Measurements from ENCODE around the gene STBD1. TPM values are rescaled to one million over a fixed set of nuclear protein-coding genes. Genes with fewer than 3 reads are reported as not detected.

STBD1 gene
- total RNA-seq, 4 donors from 2014 or later, result 14.8 to 30.2 (median 17.7) TPM

GRCh38 chr4:76316131-76316530 lies 9.6 kb downstream of the STBD1 start:
- intact Hi-C loops (cut with DNase I), result no loop called here
- 94% methylated on average over 1 of the region's 1 CpG for WGBS
- H3K27ac ChIP-seq (replicated peaks in 1 of 4), result no peak overlapping the region

DNA sequence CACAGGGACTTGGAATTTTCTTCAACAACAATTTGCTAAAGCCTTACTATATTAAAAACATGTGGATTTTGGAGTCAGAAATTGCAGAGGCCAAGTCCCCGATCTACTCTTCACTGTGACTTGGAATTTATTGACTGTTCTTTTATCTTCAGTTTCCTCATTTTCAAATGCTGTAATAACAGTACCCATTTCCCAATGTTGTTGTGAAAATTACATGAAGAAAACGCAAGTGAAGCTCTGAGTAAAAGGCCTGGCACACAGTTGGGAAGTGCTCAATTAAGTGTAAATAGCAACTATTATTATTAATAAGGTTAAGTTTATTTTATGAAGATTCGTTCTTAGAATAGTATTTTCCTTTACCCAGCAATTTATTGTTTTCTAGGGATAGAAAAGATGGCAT lies 15.7 kb downstream of the STBD1 start:
- no peaks in the 10 kb centered on the region for H3K27me3 ChIP-seq
- H3K4me3 ChIP-seq, result no peak overlapping the region
- no peaks in the 10 kb centered on the region for H3K36me3 ChIP-seq
- H3K9me3 ChIP-seq, result peaks cover 0 to 19% (median 13%) of the 10 kb centered on the region in 4 donors
- DNase-seq (ENCODE audit: extremely low spot score), result no peak
- no peak for TF ChIP-seq EP300 (IDR thresholded peaks at IDR 0.05)
- WGBS, result 81% methylated on average over 3 of the region's 3 CpGs
- intact Hi-C loops (cut with DNase I), result no loop called here
- no peak overlapping the region for H3K27ac ChIP-seq (replicated peaks in 1 of 4)
- no peaks in the 10 kb centered on the region for H3K4me1 ChIP-seq

More at GRCh38 chr4:76316131-76316530, 9.6 kb downstream of the STBD1 start:
- H3K4me1 ChIP-seq, result peaks cover 0 to 8% (median 2%) of the 10 kb centered on the region in 4 donors
- H3K27me3 ChIP-seq, result no peaks in the 10 kb centered on the region
- TF ChIP-seq CTCF (IDR thresholded peaks at IDR 0.05), result no peak
- H3K9me3 ChIP-seq, result peaks cover 0 to 7% (median 3%) of the 10 kb centered on the region in 4 donors
- DNase-seq (ENCODE audit: extremely low spot score), result no peak
- no peaks in the 10 kb centered on the region for H3K36me3 ChIP-seq
- no peak overlapping the region for H3K4me3 ChIP-seq

DNA sequence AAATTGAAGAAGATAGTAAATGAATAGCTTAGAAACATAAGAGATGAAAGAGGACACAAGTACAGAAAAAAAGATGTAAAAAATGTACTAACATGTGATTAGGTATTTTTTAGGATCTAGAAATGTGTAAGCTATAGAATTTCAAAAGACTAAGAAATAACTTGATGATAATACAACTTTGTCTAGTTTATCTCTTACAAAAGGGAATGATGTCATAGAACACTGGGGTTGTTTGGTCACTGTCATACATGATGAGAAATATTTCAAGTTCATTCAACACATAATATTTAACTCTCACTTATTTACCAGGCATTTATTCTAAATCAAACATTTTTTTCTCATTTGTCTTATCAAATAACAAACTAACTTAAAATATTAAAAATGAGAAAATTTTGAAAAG lies 18.5 kb downstream of the STBD1 start:
- H3K27me3 ChIP-seq, result no peaks in the 10 kb centered on the region
- H3K27ac ChIP-seq (replicated peaks in 1 of 4), result no peak overlapping the region
- H3K4me1 ChIP-seq, result no peaks in the 10 kb centered on the region
- no peak for TF ChIP-seq CTCF (IDR thresholded peaks at IDR 0.05)
- no peak for TF ChIP-seq POLR2AphosphoS5 (IDR thresholded peaks at IDR 0.05)
- TF ChIP-seq EP300 (IDR thresholded peaks at IDR 0.05), result no peak
- no peak for TF ChIP-seq POLR2A (IDR thresholded peaks at IDR 0.05; ENCODE audit: low read depth)
- no peaks in the 10 kb centered on the region for H3K36me3 ChIP-seq
- no peak for DNase-seq (ENCODE audit: extremely low spot score)
- intact Hi-C loops (cut with DNase I), result no loop called here
- H3K4me3 ChIP-seq, result no peak overlapping the region
- H3K9me3 ChIP-seq, result peaks cover 0 to 23% (median 14%) of the 10 kb centered on the region in 4 donors

DNA sequence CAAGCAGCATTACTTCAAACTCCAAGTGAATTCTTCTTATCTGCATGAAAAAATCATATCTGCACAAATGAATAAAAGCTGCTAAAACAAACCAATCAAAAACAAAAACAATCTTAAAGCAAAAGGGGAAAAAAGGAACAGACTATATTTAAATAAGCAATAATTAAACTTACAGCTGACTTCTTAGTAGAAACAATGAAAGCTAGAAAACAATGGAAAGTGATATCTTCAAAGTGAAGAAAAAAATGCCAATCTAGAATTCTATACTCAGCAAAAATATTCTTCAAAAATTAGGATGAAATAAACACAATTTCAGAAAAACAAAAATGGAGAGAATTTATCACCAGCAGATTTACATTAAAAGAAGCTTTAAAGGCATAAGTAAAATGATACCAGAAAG lies 20.0 kb downstream of the STBD1 start:
- TF ChIP-seq CTCF (IDR thresholded peaks at IDR 0.05), result no peak
- TF ChIP-seq POLR2A (IDR thresholded peaks at IDR 0.05; ENCODE audit: low read depth), result no peak
- no peak for TF ChIP-seq EP300 (IDR thresholded peaks at IDR 0.05)
- TF ChIP-seq POLR2AphosphoS5 (IDR thresholded peaks at IDR 0.05), result no peak
- no peaks in the 10 kb centered on the region for H3K4me1 ChIP-seq
- no peaks in the 10 kb centered on the region for H3K36me3 ChIP-seq
- no peak overlapping the region for H3K27ac ChIP-seq (replicated peaks in 1 of 4)
- no peak for DNase-seq (ENCODE audit: extremely low spot score)
- peaks cover 0 to 18% (median 14%) of the 10 kb centered on the region in 4 donors for H3K9me3 ChIP-seq
- H3K4me3 ChIP-seq, result no peak overlapping the region
- intact Hi-C loops (cut with DNase I), result no loop called here
- H3K27me3 ChIP-seq, result no peaks in the 10 kb centered on the region

GRCh38 chr4:76334885-76335284 lies 28.4 kb downstream of the STBD1 start:
- no peak for TF ChIP-seq EP300 (IDR thresholded peaks at IDR 0.05)
- no peak for DNase-seq (ENCODE audit: extremely low spot score)
- Histone ChIP-seq H3K27me3 (no peaks in the 10 kb centered on the region), H3K27ac (replicated peaks in 1 of 4) (no peak overlapping the region), H3K4me3 (no peak overlapping the region), H3K36me3 (no peaks in the 10 kb centered on the region), H3K4me1 (peaks cover 0 to 6% (median 0%) of the 10 kb centered on the region in 4 donors), H3K9me3 (no peaks in the 10 kb centered on the region)
- WGBS, result 80% methylated on average over 3 of the region's 3 CpGs
- intact Hi-C loops (cut with DNase I), result no loop called here

- H3K4me1 ChIP-seq, result peaks cover 12 to 33% (median 18%) of the 10 kb centered on the region in 4 donors
- intact Hi-C loops (cut with DNase I), result no loop called here
- H3K4me3 ChIP-seq, result no peak overlapping the region
- no peaks in the 10 kb centered on the region for H3K36me3 ChIP-seq
- TF ChIP-seq POLR2A (IDR thresholded peaks at IDR 0.05; ENCODE audit: low read depth) (no peak), POLR2AphosphoS5 (IDR thresholded peaks at IDR 0.05) (no peak), CTCF (IDR thresholded peaks at IDR 0.05) (no peak), EP300 (IDR thresholded peaks at IDR 0.05) (no peak)
- no peak for DNase-seq (ENCODE audit: extremely low spot score)
- no peaks in the 10 kb centered on the region for H3K27me3 ChIP-seq
- WGBS, result 67% methylated on average over 2 of the region's 2 CpGs
- H3K27ac ChIP-seq (replicated peaks in 1 of 4), result no peak overlapping the region
- H3K9me3 ChIP-seq, result no peaks in the 10 kb centered on the region
These were observed 32.8 kb downstream of the STBD1 start for GRCh38 chr4:76339364-76339763.
